GM12878 (cell line): Measurements from ENCODE around the gene TUBB. TPM values are rescaled to one million over a fixed set of nuclear protein-coding genes. Genes with fewer than 3 reads are reported as not detected.

ENCODE experiments used
- ATAC-seq: fragments of 200-7000 bp; cut with Tn5 transposase; 3 replicates; pipeline ENCODE4 v1.9.1; 2020; ENCODE audit warnings: mild to moderate bottlenecking, moderate library complexity
- BruUV-seq: library from RNA; stranded (reverse); fragments of 400-500 nt; replicated peaks from 2 replicates; lab custom pipeline; 2021; lab: Mats Ljungman, UMichigan
- CTCF ChIA-PET: fragments of 300-600 bp; sonication (Branson Sonifier 250); formaldehyde crosslinking; extraction: SDS; loops from one replicate; lab custom pipeline; 2021; ENCODE audit warnings: inconsistent platforms; lab: Yijun Ruan, JAX
- POLR2A ChIA-PET: fragments of 350-600 bp; formaldehyde crosslinking; extraction: SDS; loops from one replicate; lab custom pipeline; 2021; ENCODE audit warnings: inconsistent platforms; lab: Charles Lee
- RAD21 ChIA-PET: fragments of 300-600 bp; sonication (Branson Sonifier 250); formaldehyde crosslinking; loops from one replicate; lab custom pipeline; 2023; ENCODE audit warnings: antibody characterized with exemption; ENCODE audit not compliant: unreplicated experiment; lab: Charles Lee
- SMC1A ChIA-PET: fragments of 300-600 bp; sonication (Branson Sonifier 250); formaldehyde crosslinking; loops from one replicate; lab custom pipeline; 2023; ENCODE audit not compliant: unreplicated experiment, uncharacterized antibody; lab: Charles Lee
- DNase-seq: peaks from one replicate; pipeline ENCODE4 v3.0.0-alpha.2; 2011; ENCODE audit warnings: low read depth, low spot score
- FAIRE-seq: peaks from 3 replicates; lab custom pipeline; 2011; peaks lifted over from hg19 to GRCh38; lab: Jason Lieb, UNC
- H2AFZ ChIP-seq: 2 replicates; pipeline ENCODE4 v1.6.0; 2011; ENCODE audit warnings: low read depth, low read length, control low read depth; ENCODE audit not compliant: control insufficient read depth
- H3K27ac ChIP-seq: 2 replicates; pipeline ENCODE4 v1.5.1; 2011; ENCODE audit warnings: control low read depth; ENCODE audit not compliant: control insufficient read depth, insufficient read depth
- H3K27me3 ChIP-seq, 2 experiments: replicated peaks in 1 of 2; 2 replicates each; pipeline versions ENCODE4 v1.6.0 to v1.6.1; 2011; ENCODE audit warnings: low read length in 1 of 2; ENCODE audit not compliant: control insufficient read depth in 2 of 2, insufficient read depth in 2 of 2
- H3K36me3 ChIP-seq, 2 experiments: 2 replicates each; pipeline ENCODE4 v1.5.1; 2011; ENCODE audit warnings: low read length in 1 of 2; ENCODE audit not compliant: control insufficient read depth in 2 of 2, insufficient read depth in 2 of 2
- H3K4me1 ChIP-seq: 2 replicates; pipeline ENCODE4 v1.6.1; 2011; ENCODE audit warnings: mild to moderate bottlenecking, low read length, moderate library complexity, mixed read lengths; ENCODE audit not compliant: control insufficient read depth, insufficient read depth
- H3K4me2 ChIP-seq: 2 replicates; pipeline ENCODE4 v1.6.0; 2011; ENCODE audit warnings: control low read depth; ENCODE audit not compliant: control insufficient read depth, insufficient read depth
- H3K4me3 ChIP-seq: fragments of 200-600 bp; sonication (generic); 2 replicates; pipeline ENCODE4 v1.5.1; 2016
- H3K79me2 ChIP-seq: 2 replicates; pipeline ENCODE4 v1.6.0; 2011; ENCODE audit warnings: low read length; ENCODE audit not compliant: control insufficient read depth, insufficient read depth
- H3K9ac ChIP-seq: 2 replicates; pipeline ENCODE4 v1.8.0; 2011; ENCODE audit warnings: low read length, control low read depth, mixed read lengths; ENCODE audit not compliant: control insufficient read depth, insufficient read depth
- H3K9me3 ChIP-seq: replicated peaks from 3 replicates; pipeline ENCODE4 v1.5.1; 2011; ENCODE audit warnings: mild to moderate bottlenecking, low read length; ENCODE audit not compliant: control insufficient read depth, insufficient read depth
- H4K20me1 ChIP-seq: 2 replicates; pipeline ENCODE4 v1.6.0; 2011; ENCODE audit not compliant: control insufficient read depth, insufficient read depth
- IKZF2 ChIP-seq, 2 experiments: fragments of 450-650 bp; IDR thresholded peaks; 2 replicates each; pipeline ENCODE4 v1.6.1; 2017; ENCODE audit warnings: mild to moderate bottlenecking in 2 of 2, moderate library complexity in 2 of 2
- IRF4 ChIP-seq: IDR thresholded peaks from 2 replicates; pipeline ENCODE4 v1.6.1; 2011; ENCODE audit warnings: low read depth, low read length
- KDM1A ChIP-seq: fragments of 200-600 bp; sonication (generic); IDR thresholded peaks from 2 replicates; pipeline ENCODE4 v1.6.1; 2016; ENCODE audit warnings: borderline replicate concordance
- MTA2 ChIP-seq: fragments of 450-650 bp; IDR thresholded peaks from 2 replicates; pipeline ENCODE4 v1.6.1; 2016; ENCODE audit warnings: low read depth, mild to moderate bottlenecking, moderate library complexity
- PML ChIP-seq: IDR thresholded peaks from 2 replicates; pipeline ENCODE4 v1.6.1; 2012; ENCODE audit warnings: low read length, inconsistent platforms
- POLR2AphosphoS5 ChIP-seq: IDR thresholded peaks from 2 replicates; pipeline ENCODE4 v1.6.1; 2011; ENCODE audit warnings: mild to moderate bottlenecking, low read length, inconsistent platforms
- RFX5 ChIP-seq: IDR thresholded peaks from 2 replicates; pipeline ENCODE4 v1.6.1; 2011; ENCODE audit warnings: low read depth, low read length, improper control_type of control experiment
- SMAD1 ChIP-seq: fragments of 450-650 bp; IDR thresholded peaks from 2 replicates; pipeline ENCODE4 v1.6.1; 2018; ENCODE audit warnings: mild to moderate bottlenecking, low read depth; ENCODE audit not compliant: partially characterized antibody
- STAT1 ChIP-seq: fragments of 450-650 bp; conservative IDR thresholded peaks from 2 replicates; pipeline ENCODE4 v1.6.1; 2014; ENCODE audit warnings: antibody characterized with exemption, mild to moderate bottlenecking
- SUZ12 ChIP-seq: fragments of 200-600 bp; sonication (generic); IDR thresholded peaks from one replicate; pipeline ENCODE4 v1.6.1; 2018; ENCODE audit warnings: antibody characterized with exemption, mild to moderate bottlenecking; ENCODE audit not compliant: unreplicated experiment
- TARDBP ChIP-seq: IDR thresholded peaks from 2 replicates; pipeline ENCODE4 v1.6.1; 2016; ENCODE audit warnings: borderline replicate concordance
- WGBS: methylation state at CpG from one replicate; pipeline ENCODE4 v1.1.6; 2016; ENCODE audit warnings: low lambda C conversion rate; ENCODE audit not compliant: insufficient replicate concordance, insufficient coverage; ENCODE audit errors: missing lambda C conversion rate; 5-methylcytosine and 5-hydroxymethylcytosine counted together
- in situ Hi-C: fragments of 300-500 bp; cut with MboI; formaldehyde crosslinking; loops from 9 replicates; pipeline ENCODE4 v1.14.3; 2018; ENCODE audit warnings: mixed read lengths
- intact Hi-C: fragments of 100-400 bp; cut with micrococcal nuclease; formaldehyde crosslinking; loops from one replicate; pipeline ENCODE4 v1.14.2; 2022; ENCODE audit not compliant: unreplicated experiment
- polyA plus RNA-seq, 11 experiments: library from polyadenylated mRNA; depleted of rRNA in 4 of 11; unstranded in 6 of 11; stranded (reverse) in 5 of 11; fragments of >200 nt; fragmentation: Nextera tagmentation in 4 of 11; fragmentation: Illumina TruSeq in 1 of 11; extraction: Ambion mirVana in 4 of 11; extraction: Trizol in 1 of 11; gene quantifications; 1 replicate in 1 of 11; 2 replicates in 10 of 11; pipeline versions ENCODE4 v1.2.1 to v1.2.3, GENCODE V29; 2011 to 2016; ENCODE audit warnings: inconsistent platforms in 2 of 11, missing spikeins in 2 of 11, low read depth in 1 of 11
- total RNA-seq, 4 experiments: library from RNA; depleted of rRNA in 3 of 4; stranded (reverse); fragments of >200 nt in 3 of 4; fragmentation: Illumina TruSeq in 1 of 4; extraction: Trizol in 1 of 4; gene quantifications; 2 replicates each; pipeline versions ENCODE4 v1.2.1 to v1.2.3, GENCODE V29; 2013 to 2021
- TF ChIP-seq, protein P1 (sequence below): IDR thresholded peaks from 2 replicates; pipeline ENCODE4 v1.6.1; 2012; ENCODE audit warnings: low read depth, low read length, improper control_type of control experiment
- TF ChIP-seq, protein P2 (sequence below): fragments of 450-650 bp; IDR thresholded peaks from 2 replicates; pipeline ENCODE4 v1.6.1; 2016; ENCODE audit warnings: mild to moderate bottlenecking
- TF ChIP-seq, protein P3 (sequence below): fragments of 450-650 bp; IDR thresholded peaks from 2 replicates; pipeline ENCODE4 v1.6.1; 2016; ENCODE audit warnings: mild to moderate bottlenecking, moderate library complexity, borderline replicate concordance
- TF ChIP-seq, protein P4 (sequence below): fragments of 150-350 bp; IDR thresholded peaks from 2 replicates; pipeline ENCODE4 v1.6.1; 2014; ENCODE audit warnings: mild to moderate bottlenecking, low read depth, low read length

TUBB gene
- total and polyA plus RNA-seq, 10 of the 15 experiments (the other 5 are each of a cell fraction or from before 2014, with no cell fraction given), result 1,039 to 3,052 (median 1,656) TPM

DNA sequence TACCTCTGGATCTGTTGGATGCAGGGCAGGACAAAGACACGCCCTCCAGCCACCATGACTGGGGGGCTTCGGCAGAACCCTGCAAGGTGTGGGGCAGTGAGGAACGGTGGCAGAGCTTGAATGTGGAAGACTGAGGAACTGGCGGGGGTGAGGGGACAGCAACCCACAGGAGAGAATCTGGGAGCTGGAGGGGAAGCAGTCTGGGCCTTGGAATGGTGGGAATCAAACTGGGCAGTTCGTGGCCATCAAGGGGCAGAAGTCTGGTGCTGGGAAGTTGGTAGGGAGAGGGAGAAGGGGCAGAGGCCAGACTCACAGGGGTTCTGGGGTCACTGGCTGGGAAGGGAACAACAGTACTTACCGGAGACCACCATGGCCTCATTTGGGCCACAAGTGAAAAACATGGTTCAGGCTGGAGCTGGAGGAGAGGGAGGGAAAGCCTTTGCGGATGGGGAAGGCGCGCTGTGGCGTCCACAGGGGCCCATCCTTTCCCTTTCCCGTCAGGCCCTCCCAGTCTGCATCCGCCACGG is 21.7 kb downstream of the TUBB start:
- CTCF ChIA-PET, result interaction anchor here (0.8 to 1.4 kb wide), 7 partner anchors 10 to 200 kb away, joined by 3 to 5 read pairs (median 4); partner anchors contain the start of gene VARS2
- no peaks in the 10 kb centered on the region for H3K27me3 ChIP-seq
- peak overlapping the region; percentile 94 for H3K4me2 ChIP-seq
- peaks cover 6 to 12% of the 10 kb centered on the region in 2 experiments for H3K36me3 ChIP-seq
- no TSS peak for BruUV-seq
- POLR2A ChIA-PET, result interaction anchor here (0.7 to 9.4 kb wide), 10 partner anchors 16 to 172 kb away, joined by 3 to 89 read pairs (median 4); partner anchors contain the start of genes MDC1 and VARS2
- intact Hi-C loops, result loop anchor here (2.0 kb wide), 1 partner anchor 69 kb away; no protein-coding TSS in a partner anchor
- peak overlapping the region; percentile 95 for H3K4me3 ChIP-seq
- H3K4me1 ChIP-seq, result peaks cover 29% of the 10 kb centered on the region
- no peaks in the 10 kb centered on the region for H4K20me1 ChIP-seq
- H3K9ac ChIP-seq, result peak overlapping the region; percentile 82
- RAD21 ChIA-PET, result interaction anchor here (0.9 to 3.7 kb wide), 11 partner anchors 11 to 135 kb away, joined by 3 to 22 read pairs (median 4); partner anchors contain the start of gene MDC1
- DNase-seq (no peak), ATAC-seq (peak; percentile 10; the same call in 2 of the 3 replicates), FAIRE-seq (no peak)
- SMC1A ChIA-PET, result interaction anchor here (0.6 to 10.0 kb wide), 5 partner anchors 11 to 81 kb away, joined by 3 to 122 read pairs (median 4); no protein-coding TSS in a partner anchor
- H3K9me3 ChIP-seq, result peaks cover 5% of the 10 kb centered on the region; the same call in 2 of the 3 replicates
- peak overlapping the region; percentile 11 for H2AFZ ChIP-seq
- in situ Hi-C loops, result no loop called here
- peaks cover 37% of the 10 kb centered on the region for H3K79me2 ChIP-seq
- WGBS, result 3% methylated on average over 13 of the region's 13 CpGs
- H3K27ac ChIP-seq, result peak overlapping the region; percentile 72
- TF ChIP-seq MTA2 (peak; percentile 10; the same call in 1 of the 2 replicates), IRF4 (no peak), PML (no peak), KDM1A (no peak), TARDBP (no peak), SUZ12 (no peak), STAT1 (no peak), SMAD1 (no peak), RFX5 (no peak), POLR2AphosphoS5 (peak; percentile 73; the same call in 1 of the 2 replicates), IKZF2 (IDR thresholded peaks at IDR 0.05) (peak in 1 of 2 experiments; percentile 35; a peak in 1 of 4 replicates)
- TF ChIP-seq, protein P1, sequence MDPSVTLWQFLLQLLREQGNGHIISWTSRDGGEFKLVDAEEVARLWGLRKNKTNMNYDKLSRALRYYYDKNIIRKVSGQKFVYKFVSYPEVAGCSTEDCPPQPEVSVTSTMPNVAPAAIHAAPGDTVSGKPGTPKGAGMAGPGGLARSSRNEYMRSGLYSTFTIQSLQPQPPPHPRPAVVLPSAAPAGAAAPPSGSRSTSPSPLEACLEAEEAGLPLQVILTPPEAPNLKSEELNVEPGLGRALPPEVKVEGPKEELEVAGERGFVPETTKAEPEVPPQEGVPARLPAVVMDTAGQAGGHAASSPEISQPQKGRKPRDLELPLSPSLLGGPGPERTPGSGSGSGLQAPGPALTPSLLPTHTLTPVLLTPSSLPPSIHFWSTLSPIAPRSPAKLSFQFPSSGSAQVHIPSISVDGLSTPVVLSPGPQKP, result no peak
- TF ChIP-seq, protein P2, sequence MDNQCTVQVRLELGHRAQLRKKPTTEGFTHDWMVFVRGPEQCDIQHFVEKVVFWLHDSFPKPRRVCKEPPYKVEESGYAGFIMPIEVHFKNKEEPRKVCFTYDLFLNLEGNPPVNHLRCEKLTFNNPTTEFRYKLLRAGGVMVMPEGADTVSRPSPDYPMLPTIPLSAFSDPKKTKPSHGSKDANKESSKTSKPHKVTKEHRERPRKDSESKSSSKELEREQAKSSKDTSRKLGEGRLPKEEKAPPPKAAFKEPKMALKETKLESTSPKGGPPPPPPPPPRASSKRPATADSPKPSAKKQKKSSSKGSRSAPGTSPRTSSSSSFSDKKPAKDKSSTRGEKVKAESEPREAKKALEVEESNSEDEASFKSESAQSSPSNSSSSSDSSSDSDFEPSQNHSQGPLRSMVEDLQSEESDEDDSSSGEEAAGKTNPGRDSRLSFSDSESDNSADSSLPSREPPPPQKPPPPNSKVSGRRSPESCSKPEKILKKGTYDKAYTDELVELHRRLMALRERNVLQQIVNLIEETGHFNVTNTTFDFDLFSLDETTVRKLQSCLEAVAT, result peak; percentile 71
- TF ChIP-seq, protein P3, sequence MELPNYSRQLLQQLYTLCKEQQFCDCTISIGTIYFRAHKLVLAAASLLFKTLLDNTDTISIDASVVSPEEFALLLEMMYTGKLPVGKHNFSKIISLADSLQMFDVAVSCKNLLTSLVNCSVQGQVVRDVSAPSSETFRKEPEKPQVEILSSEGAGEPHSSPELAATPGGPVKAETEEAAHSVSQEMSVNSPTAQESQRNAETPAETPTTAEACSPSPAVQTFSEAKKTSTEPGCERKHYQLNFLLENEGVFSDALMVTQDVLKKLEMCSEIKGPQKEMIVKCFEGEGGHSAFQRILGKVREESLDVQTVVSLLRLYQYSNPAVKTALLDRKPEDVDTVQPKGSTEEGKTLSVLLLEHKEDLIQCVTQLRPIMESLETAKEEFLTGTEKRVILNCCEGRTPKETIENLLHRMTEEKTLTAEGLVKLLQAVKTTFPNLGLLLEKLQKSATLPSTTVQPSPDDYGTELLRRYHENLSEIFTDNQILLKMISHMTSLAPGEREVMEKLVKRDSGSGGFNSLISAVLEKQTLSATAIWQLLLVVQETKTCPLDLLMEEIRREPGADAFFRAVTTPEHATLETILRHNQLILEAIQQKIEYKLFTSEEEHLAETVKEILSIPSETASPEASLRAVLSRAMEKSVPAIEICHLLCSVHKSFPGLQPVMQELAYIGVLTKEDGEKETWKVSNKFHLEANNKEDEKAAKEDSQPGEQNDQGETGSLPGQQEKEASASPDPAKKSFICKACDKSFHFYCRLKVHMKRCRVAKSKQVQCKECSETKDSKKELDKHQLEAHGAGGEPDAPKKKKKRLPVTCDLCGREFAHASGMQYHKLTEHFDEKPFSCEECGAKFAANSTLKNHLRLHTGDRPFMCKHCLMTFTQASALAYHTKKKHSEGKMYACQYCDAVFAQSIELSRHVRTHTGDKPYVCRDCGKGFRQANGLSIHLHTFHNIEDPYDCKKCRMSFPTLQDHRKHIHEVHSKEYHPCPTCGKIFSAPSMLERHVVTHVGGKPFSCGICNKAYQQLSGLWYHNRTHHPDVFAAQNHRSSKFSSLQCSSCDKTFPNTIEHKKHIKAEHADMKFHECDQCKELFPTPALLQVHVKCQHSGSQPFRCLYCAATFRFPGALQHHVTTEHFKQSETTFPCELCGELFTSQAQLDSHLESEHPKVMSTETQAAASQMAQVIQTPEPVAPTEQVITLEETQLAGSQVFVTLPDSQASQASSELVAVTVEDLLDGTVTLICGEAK, result no peak
- TF ChIP-seq, protein P4, sequence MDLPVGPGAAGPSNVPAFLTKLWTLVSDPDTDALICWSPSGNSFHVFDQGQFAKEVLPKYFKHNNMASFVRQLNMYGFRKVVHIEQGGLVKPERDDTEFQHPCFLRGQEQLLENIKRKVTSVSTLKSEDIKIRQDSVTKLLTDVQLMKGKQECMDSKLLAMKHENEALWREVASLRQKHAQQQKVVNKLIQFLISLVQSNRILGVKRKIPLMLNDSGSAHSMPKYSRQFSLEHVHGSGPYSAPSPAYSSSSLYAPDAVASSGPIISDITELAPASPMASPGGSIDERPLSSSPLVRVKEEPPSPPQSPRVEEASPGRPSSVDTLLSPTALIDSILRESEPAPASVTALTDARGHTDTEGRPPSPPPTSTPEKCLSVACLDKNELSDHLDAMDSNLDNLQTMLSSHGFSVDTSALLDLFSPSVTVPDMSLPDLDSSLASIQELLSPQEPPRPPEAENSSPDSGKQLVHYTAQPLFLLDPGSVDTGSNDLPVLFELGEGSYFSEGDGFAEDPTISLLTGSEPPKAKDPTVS, result no peak
